Measurements from ENCODE around the gene MPL.

- TF ChIP-seq CTCF (IDR thresholded peaks at IDR 0.05) (no peak), POLR2A (IDR thresholded peaks at IDR 0.05) (no peak)
Observed at GRCh38 chr1:43306688-43307457, 30.7 kb upstream of the MPL start.

Data from ovary (tissue), 3 donors.